Mammary epithelial cell (primary cell): ENCODE measurements around the gene VIPR1.

Experiments used
- CTCF ChIP-seq, 2 donors: IDR thresholded peaks in 1 of 2; conservative IDR thresholded peaks in 1 of 2; 2 replicates each; pipeline ENCODE4 v1.5.1; 2011 to 2012; ENCODE audit warnings: inconsistent platforms in 2 of 2, low read length in 2 of 2, mild to moderate bottlenecking in 2 of 2, control low read depth in 1 of 2, low read depth in 1 of 2; ENCODE audit not compliant: insufficient read depth in 1 of 2; ENCODE audit errors: extremely low read depth in 1 of 2
- EZH2 ChIP-seq: IDR thresholded peaks from 2 replicates; pipeline ENCODE4 v1.6.1; 2012; ENCODE audit warnings: low read length, inconsistent platforms, borderline replicate concordance

GRCh38 chr3:42578054-42578453 lies 75.6 kb downstream of the VIPR1 start:
- TF ChIP-seq CTCF (conservative IDR thresholded peaks at IDR 0.05 in 1 of 2, IDR thresholded peaks at IDR 0.05 in 1 of 2; ENCODE audit: extremely low read depth in 1 of 2, insufficient read depth in 1 of 2, low read depth in 1 of 2, low read length in 2 of 2) (no peak), EZH2 (no peak)
